ENCODE data around the gene RMDN3.

The RMDN3 gene

DNA sequence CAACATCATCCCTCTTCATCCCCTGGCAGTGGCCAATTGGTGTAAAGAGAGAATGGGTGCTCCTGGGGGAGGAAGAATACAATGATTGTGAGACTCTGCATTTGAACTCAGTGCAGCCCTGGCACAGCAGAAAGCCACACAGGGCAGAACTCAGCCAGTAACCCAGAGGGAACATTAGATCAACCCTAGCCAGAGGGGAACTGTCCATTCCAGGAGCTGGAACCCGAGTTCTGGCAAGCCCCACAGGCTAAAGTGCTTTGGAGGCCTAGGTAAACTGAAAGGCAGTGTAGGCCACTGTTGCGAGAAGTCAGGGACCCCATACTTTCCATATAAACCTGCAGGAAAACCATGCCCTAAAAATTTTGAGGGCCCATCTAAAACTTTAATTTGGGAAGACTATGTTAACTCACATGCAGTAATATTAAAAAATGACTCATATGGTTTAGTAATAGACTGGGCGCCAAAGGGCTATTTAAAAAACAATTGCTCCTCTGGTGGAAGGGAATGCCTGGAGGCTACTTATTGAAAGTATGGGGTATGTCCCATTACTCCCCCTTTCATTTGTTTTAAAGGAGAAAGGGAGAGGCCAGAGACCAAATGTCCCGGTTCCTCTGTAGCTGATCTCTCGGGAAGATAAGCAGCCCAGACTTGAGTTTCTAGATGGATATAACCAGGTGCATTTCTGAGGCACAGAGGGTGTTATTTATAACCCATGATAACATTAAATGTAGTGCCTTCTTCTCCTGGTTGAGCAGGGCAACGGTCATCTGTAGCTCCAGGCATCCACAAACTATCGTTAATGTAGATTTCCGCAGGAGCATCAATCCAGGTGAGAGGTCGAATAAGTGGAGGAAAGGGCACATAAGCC, 65.9 kb downstream of the RMDN3 start:
- no peak overlapping the region for H3K9ac ChIP-seq (ENCODE audit: low read length)
- H3K4me1 ChIP-seq (ENCODE audit: control insufficient read depth, insufficient read depth, low read length) = peaks cover 7% of the 10 kb centered on the region; the same call in 1 of the 2 replicates
- peaks cover 12% of the 10 kb centered on the region; the same call in 1 of the 2 replicates for H3K9me3 ChIP-seq (ENCODE audit: control insufficient read depth, insufficient read depth, low read depth, low read length)
- H3K27ac ChIP-seq (ENCODE audit: low read depth, low read length) = no peak overlapping the region
- no peaks in the 10 kb centered on the region for H3K27me3 ChIP-seq (ENCODE audit: control insufficient read depth, insufficient read depth, low read length)
- no peak overlapping the region for H3K4me3 ChIP-seq (ENCODE audit: low read depth, low read length)
- no peaks in the 10 kb centered on the region for H3K36me3 ChIP-seq (ENCODE audit: control insufficient read depth, insufficient read depth, low read length)
